ENCODE results near the gene TRMT11. TPM values are rescaled to one million over a fixed set of nuclear protein-coding genes. Genes with fewer than 3 reads are reported as not detected.

Gene TRMT11
- total and polyA plus RNA-seq, 2 of the 13 experiments (the other 11 are each of a cell fraction or from before 2014, with no cell fraction given) = 42.2 to 81.9 TPM

DNA sequence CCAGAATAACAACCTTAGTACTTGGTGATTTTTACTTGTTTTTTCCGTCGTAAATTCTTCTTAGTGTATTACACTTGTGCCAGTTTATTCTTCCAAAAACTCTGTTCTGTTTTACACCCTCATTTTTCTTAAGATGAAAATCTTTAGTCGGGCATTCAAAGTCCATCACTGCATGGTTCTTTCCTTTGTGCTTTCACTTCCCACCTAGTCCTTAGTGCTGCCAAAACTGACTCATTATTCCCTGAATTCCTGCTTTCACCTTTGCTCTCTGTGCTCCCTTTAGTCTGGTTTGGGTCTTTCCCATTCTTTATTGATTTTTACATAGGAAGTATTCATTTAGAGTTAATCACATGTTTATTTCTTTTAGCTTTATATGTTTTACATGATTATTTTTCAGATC is 3.3 kb downstream of the TRMT11 start (continued):
- TF ChIP-seq KLF16 (CRISPR knock-in tag; IDR thresholded peaks at IDR 0.05) = 0 out of 4 replicates have a peak, but pooled peaks of 1 of the 2 experiments have one; percentile 46
- TF ChIP-seq HNF1A (IDR thresholded peaks at IDR 0.05; ENCODE audit: low read depth) = no peak
- no peak for TF ChIP-seq HNF1A (CRISPR knock-in tag; IDR thresholded peaks at IDR 0.05; ENCODE audit: borderline replicate concordance)
- TF ChIP-seq GABPA (IDR thresholded peaks at IDR 0.05; ENCODE audit: low read depth, low read length) = no peak
- TF ChIP-seq GABPA (CRISPR knock-in tag; IDR thresholded peaks at IDR 0.05; ENCODE audit: low read depth) = peak; percentile 21; the same call in 1 of the 2 replicates
- no peak for TF ChIP-seq XRCC5 (optimal IDR thresholded peaks at IDR 0.05; ENCODE audit: low read length)
- 0 out of 2 replicates have a peak, but pooled peaks have one; percentile 50 for TF ChIP-seq ZNF761 (CRISPR knock-in tag; conservative IDR thresholded peaks at IDR 0.05)
- TF ChIP-seq KMT2A (CRISPR knock-in tag; IDR thresholded peaks at IDR 0.05) = peak; percentile 37; the same call in 1 of the 2 replicates
- no peak for TF ChIP-seq ZBTB7A (CRISPR knock-in tag; IDR thresholded peaks at IDR 0.05)
- TF ChIP-seq HDAC2 (CRISPR knock-in tag; IDR thresholded peaks at IDR 0.05) = peak; percentile 31; the same call in 1 of the 2 replicates
- TF ChIP-seq, protein P1, sequence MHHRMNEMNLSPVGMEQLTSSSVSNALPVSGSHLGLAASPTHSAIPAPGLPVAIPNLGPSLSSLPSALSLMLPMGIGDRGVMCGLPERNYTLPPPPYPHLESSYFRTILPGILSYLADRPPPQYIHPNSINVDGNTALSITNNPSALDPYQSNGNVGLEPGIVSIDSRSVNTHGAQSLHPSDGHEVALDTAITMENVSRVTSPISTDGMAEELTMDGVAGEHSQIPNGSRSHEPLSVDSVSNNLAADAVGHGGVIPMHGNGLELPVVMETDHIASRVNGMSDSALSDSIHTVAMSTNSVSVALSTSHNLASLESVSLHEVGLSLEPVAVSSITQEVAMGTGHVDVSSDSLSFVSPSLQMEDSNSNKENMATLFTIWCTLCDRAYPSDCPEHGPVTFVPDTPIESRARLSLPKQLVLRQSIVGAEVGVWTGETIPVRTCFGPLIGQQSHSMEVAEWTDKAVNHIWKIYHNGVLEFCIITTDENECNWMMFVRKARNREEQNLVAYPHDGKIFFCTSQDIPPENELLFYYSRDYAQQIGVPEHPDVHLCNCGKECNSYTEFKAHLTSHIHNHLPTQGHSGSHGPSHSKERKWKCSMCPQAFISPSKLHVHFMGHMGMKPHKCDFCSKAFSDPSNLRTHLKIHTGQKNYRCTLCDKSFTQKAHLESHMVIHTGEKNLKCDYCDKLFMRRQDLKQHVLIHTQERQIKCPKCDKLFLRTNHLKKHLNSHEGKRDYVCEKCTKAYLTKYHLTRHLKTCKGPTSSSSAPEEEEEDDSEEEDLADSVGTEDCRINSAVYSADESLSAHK (CRISPR knock-in tag; IDR thresholded peaks at IDR 0.05; ENCODE audit: borderline replicate concordance) = no peak
- peak; percentile 73 for TF ChIP-seq SAP130 (CRISPR knock-in tag; IDR thresholded peaks at IDR 0.05; ENCODE audit: low read depth)
- no peak for TF ChIP-seq ADNP (CRISPR knock-in tag; IDR thresholded peaks at IDR 0.05)
- TF ChIP-seq, protein P2, sequence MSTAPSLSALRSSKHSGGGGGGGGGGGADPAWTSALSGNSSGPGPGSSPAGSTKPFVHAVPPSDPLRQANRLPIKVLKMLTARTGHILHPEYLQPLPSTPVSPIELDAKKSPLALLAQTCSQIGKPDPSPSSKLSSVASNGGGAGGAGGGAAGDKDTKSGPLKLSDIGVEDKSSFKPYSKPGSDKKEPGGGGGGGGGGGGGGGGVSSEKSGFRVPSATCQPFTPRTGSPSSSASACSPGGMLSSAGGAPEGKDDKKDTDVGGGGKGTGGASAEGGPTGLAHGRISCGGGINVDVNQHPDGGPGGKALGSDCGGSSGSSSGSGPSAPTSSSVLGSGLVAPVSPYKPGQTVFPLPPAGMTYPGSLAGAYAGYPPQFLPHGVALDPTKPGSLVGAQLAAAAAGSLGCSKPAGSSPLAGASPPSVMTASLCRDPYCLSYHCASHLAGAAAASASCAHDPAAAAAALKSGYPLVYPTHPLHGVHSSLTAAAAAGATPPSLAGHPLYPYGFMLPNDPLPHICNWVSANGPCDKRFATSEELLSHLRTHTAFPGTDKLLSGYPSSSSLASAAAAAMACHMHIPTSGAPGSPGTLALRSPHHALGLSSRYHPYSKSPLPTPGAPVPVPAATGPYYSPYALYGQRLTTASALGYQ (CRISPR knock-in tag; IDR thresholded peaks at IDR 0.05) = no peak
- no peak for TF ChIP-seq CENPBD1 (CRISPR knock-in tag; IDR thresholded peaks at IDR 0.05; ENCODE audit: borderline replicate concordance, low read depth)
- TF ChIP-seq ZNF546 (CRISPR knock-in tag; conservative IDR thresholded peaks at IDR 0.05) = no peak
- TF ChIP-seq ZNF232 (CRISPR knock-in tag; IDR thresholded peaks at IDR 0.05; ENCODE audit: borderline replicate concordance) = no peak
- peak; percentile 40; the same call in 1 of the 2 replicates for TF ChIP-seq HDAC1 (CRISPR knock-in tag; IDR thresholded peaks at IDR 0.05)
- TF ChIP-seq PPARG (CRISPR knock-in tag; conservative IDR thresholded peaks at IDR 0.05) = peak; percentile 88
- TF ChIP-seq, protein P3, sequence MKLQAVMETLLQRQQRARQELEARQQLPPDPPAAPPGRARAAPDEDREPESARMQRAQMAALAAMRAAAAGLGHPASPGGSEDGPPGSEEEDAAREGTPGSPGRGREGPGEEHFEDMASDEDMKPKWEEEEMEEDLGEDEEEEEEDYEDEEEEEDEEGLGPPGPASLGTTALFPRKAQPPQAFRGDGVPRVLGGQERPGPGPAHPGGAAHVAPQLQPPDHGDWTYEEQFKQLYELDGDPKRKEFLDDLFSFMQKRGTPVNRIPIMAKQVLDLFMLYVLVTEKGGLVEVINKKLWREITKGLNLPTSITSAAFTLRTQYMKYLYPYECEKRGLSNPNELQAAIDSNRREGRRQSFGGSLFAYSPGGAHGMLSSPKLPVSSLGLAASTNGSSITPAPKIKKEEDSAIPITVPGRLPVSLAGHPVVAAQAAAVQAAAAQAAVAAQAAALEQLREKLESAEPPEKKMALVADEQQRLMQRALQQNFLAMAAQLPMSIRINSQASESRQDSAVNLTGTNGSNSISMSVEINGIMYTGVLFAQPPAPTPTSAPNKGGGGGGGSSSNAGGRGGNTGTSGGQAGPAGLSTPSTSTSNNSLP (IDR thresholded peaks at IDR 0.05; ENCODE audit: low read depth, low read length) = peak; percentile 52; the same call in 1 of the 2 replicates
- TF ChIP-seq ZNF343 (CRISPR knock-in tag; IDR thresholded peaks at IDR 0.05) = no peak

Data from HepG2 (cell line).